PC-3 (cell line): ENCODE data around the gene SLC41A3. TPM values are rescaled to one million over a fixed set of nuclear protein-coding genes. Genes with fewer than 3 reads are reported as not detected.
"Not testable (repeated sequence)": the region's sequence is repeated elsewhere in the genome, so short reads cannot be mapped to it uniquely, and the experiment has no call there.

ENCODE experiments used
- ATAC-seq: fragments of 200-7000 bp; cut with Tn5 transposase; 2 replicates; pipeline ENCODE4 v1.9.1; 2020; ENCODE audit warnings: mild to moderate bottlenecking, moderate library complexity
- BruUV-seq: library from RNA; stranded (reverse); fragments of 400-500 nt; replicated peaks from 2 replicates; lab custom pipeline; 2021; lab: Mats Ljungman, UMichigan
- CTCF ChIA-PET: fragments of 300-600 bp; sonication (Branson Sonifier 250); formaldehyde crosslinking; loops from one replicate; lab custom pipeline; 2022; ENCODE audit warnings: antibody characterized with exemption; lab: Charles Lee
- POLR2A ChIA-PET: fragments of 300-600 bp; sonication (Branson Sonifier 250); formaldehyde crosslinking; loops from one replicate; lab custom pipeline; 2022; ENCODE audit warnings: antibody characterized with exemption; ENCODE audit not compliant: unreplicated experiment; lab: Charles Lee
- DNase-seq: peaks from one replicate; pipeline ENCODE4 v3.0.0-alpha.2; 2015
- H2AFZ ChIP-seq: fragments of 300-600 bp; sonication (generic); 2 replicates; pipeline ENCODE4 v1.6.0; 2016; ENCODE audit warnings: antibody characterized with exemption, low read length
- H3F3A ChIP-seq: fragments of 300-600 bp; sonication (generic); one replicate; pipeline ENCODE4 v1.6.0; 2017; ENCODE audit warnings: antibody characterized with exemption, low read length, control low read depth, mild to moderate bottlenecking; ENCODE audit not compliant: unreplicated experiment
- H3K27ac ChIP-seq: fragments of 300-600 bp; sonication (generic); 2 replicates; pipeline ENCODE4 v1.5.1; 2016; ENCODE audit warnings: mild to moderate bottlenecking, low read length
- H3K27me3 ChIP-seq: fragments of 300-600 bp; sonication (generic); 2 replicates; pipeline ENCODE4 v1.6.1; 2016; ENCODE audit warnings: low read length, mixed read lengths
- H3K36me3 ChIP-seq: fragments of 300-600 bp; sonication (generic); 2 replicates; pipeline ENCODE4 v1.6.1; 2016; ENCODE audit warnings: low read depth, mixed run types, low read length, mixed read lengths
- H3K4me1 ChIP-seq: fragments of 300-600 bp; sonication (generic); 2 replicates; pipeline ENCODE4 v1.5.1; 2016; ENCODE audit warnings: low read length; ENCODE audit not compliant: insufficient read depth
- H3K4me2 ChIP-seq: fragments of 300-600 bp; sonication (generic); 2 replicates; pipeline ENCODE4 v1.6.0; 2016; ENCODE audit warnings: low read length
- H3K4me3 ChIP-seq: fragments of 300-600 bp; sonication (generic); 2 replicates; pipeline ENCODE4 v1.5.1; 2016; ENCODE audit warnings: mild to moderate bottlenecking, low read length, mixed read lengths
- H3K79me2 ChIP-seq: fragments of 300-600 bp; sonication (generic); 2 replicates; pipeline ENCODE4 v1.6.1; 2017; ENCODE audit warnings: low read length, mixed read lengths
- H3K9ac ChIP-seq: fragments of 300-600 bp; sonication (generic); 2 replicates; pipeline ENCODE4 v1.6.0; 2016; ENCODE audit warnings: mild to moderate bottlenecking, low read length
- H3K9me2 ChIP-seq: fragments of 300-600 bp; sonication (generic); replicated peaks from 2 replicates; pipeline ENCODE4 v1.6.1; 2016; ENCODE audit warnings: mixed run types, low read length, mixed read lengths
- H3K9me3 ChIP-seq: fragments of 300-600 bp; sonication (generic); 2 replicates; pipeline ENCODE4 v1.6.1; 2016; ENCODE audit warnings: low read length, mixed read lengths
- H4K20me1 ChIP-seq: fragments of 300-600 bp; sonication (generic); 2 replicates; pipeline ENCODE4 v1.6.1; 2016; ENCODE audit warnings: low read length, mixed read lengths
- EZH2 ChIP-seq: fragments of 300-600 bp; sonication (generic); IDR thresholded peaks from one replicate; pipeline ENCODE4 v1.6.1; 2017; ENCODE audit warnings: antibody characterized with exemption, mild to moderate bottlenecking, low read length; ENCODE audit not compliant: unreplicated experiment
- EZH2phosphoT487 ChIP-seq: fragments of 300-600 bp; sonication (generic); IDR thresholded peaks from 2 replicates; pipeline ENCODE4 v1.6.1; 2018; ENCODE audit warnings: mild to moderate bottlenecking, antibody characterized with exemption, low read length, borderline replicate concordance
- intact Hi-C: fragments of 100-400 bp; cut with micrococcal nuclease; formaldehyde crosslinking; loops from 2 replicates; pipeline ENCODE4 v1.9.0; 2023
- total RNA-seq: library from RNA; depleted of rRNA; stranded (reverse); fragments of >200 nt; gene quantifications from 2 replicates; pipeline ENCODE4 v1.2.3, GENCODE V29; 2014
- TF ChIP-seq, protein P1 (sequence below): fragments of 300-600 bp; sonication (generic); conservative IDR thresholded peaks from 2 replicates; pipeline ENCODE4 v1.5.1; 2017; ENCODE audit warnings: antibody characterized with exemption, low read depth, mild to moderate bottlenecking, low read length

SLC41A3 gene
- total RNA-seq, 1 experiment from 2014 or later: 29.8 TPM

DNA sequence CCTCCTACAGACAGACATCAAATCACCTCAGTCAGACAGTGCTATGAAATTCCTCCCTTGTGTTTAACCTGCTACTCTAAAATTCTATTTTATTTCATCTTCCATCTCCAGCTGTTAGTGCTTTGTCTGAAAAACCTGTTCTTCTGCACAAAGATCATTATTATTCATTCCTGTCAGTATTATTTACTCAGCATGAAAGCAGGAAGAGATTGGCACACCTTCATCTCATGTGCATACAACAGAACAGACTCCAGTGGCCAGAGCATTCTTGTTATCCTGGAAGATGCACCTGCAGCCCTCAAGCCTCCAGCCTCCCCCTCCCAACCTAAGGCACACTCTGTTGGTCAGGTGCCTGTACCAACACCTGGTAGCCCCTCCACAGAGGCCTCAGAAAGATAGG lies 116.8 kb downstream of the SLC41A3 start:
- intact Hi-C loops: no loop called here
- Histone ChIP-seq H2AFZ (no peak overlapping the region), H3K9me3 (no peaks in the 10 kb centered on the region), H3K36me3 (no peaks in the 10 kb centered on the region), H3K4me3 (no peak overlapping the region), H3K27ac (no peak overlapping the region), H3F3A (no peaks in the 10 kb centered on the region), H3K79me2 (no peaks in the 10 kb centered on the region), H3K9ac (no peak overlapping the region), H3K4me1 (0 out of 2 replicates have a peak, but pooled peaks cover 5% of the 10 kb centered on the region), H4K20me1 (no peaks in the 10 kb centered on the region), H3K4me2 (no peak overlapping the region), H3K27me3 (peaks cover 4% of the 10 kb centered on the region), H3K9me2 (no peaks in the 10 kb centered on the region)
- no TSS peak for BruUV-seq
- TF ChIP-seq EZH2phosphoT487 (no peak), EZH2 (no peak)
- TF ChIP-seq, protein P1, sequence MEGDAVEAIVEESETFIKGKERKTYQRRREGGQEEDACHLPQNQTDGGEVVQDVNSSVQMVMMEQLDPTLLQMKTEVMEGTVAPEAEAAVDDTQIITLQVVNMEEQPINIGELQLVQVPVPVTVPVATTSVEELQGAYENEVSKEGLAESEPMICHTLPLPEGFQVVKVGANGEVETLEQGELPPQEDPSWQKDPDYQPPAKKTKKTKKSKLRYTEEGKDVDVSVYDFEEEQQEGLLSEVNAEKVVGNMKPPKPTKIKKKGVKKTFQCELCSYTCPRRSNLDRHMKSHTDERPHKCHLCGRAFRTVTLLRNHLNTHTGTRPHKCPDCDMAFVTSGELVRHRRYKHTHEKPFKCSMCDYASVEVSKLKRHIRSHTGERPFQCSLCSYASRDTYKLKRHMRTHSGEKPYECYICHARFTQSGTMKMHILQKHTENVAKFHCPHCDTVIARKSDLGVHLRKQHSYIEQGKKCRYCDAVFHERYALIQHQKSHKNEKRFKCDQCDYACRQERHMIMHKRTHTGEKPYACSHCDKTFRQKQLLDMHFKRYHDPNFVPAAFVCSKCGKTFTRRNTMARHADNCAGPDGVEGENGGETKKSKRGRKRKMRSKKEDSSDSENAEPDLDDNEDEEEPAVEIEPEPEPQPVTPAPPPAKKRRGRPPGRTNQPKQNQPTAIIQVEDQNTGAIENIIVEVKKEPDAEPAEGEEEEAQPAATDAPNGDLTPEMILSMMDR: no peak
- peak; percentile 50 for DNase-seq
- CTCF ChIA-PET: no interaction called here
- POLR2A ChIA-PET: no interaction called here
- ATAC-seq: peak; percentile 57

DNA sequence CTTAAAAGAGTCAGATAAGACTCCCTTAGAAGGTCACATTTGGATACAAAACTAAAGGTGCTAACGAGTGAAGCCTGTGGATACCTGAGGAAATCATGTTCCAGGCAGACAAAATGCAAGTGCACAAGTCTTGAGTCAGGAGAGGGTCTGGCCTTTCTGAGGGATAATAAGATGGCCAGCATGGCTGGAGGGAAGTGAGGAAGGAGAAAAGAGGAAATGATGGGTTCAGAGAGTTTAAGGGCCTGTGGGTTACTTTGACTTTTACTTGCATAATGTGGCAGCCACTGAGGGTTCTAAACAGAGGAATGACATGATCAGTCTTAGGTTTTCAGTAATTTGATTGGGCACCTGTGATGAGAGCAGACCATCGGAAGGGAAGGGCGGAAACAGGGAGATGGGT lies 118.4 kb downstream of the SLC41A3 start:
- POLR2A ChIA-PET: no interaction called here

DNA sequence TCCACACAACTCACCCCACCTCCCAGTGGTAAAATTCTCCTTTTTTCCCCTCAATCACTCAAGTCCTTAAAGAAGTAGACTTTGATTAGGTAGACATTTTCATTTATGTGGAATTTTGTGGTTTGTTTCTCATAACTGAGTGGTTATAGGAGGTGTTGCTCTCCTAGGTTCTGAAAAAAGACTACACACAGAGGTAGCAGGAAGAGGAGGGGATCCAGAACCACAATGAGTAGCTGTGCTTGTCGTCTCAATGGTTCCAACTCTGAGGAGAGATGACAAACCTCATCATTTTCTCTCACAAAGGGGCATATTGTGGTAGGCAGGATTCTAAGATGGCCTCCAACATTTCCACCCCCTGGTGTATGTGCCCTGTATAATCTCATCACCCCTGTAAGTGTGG lies 120.1 kb downstream of the SLC41A3 start:
- DNase-seq, H4K20me1 ChIP-seq, H3K27ac ChIP-seq, intact Hi-C loops, H3K36me3 ChIP-seq, POLR2A ChIA-PET, H3K79me2 ChIP-seq, ATAC-seq, H3K27me3 ChIP-seq, H3F3A ChIP-seq, H3K4me1 ChIP-seq, H3K9me3 ChIP-seq, CTCF ChIA-PET, H3K9ac ChIP-seq, H2AFZ ChIP-seq, H3K4me2 ChIP-seq, BruUV-seq, H3K4me3 ChIP-seq, H3K9me2 ChIP-seq: not testable (repeated sequence)

More for the DNA sequence above, 118.4 kb downstream of the SLC41A3 start:
- Histone ChIP-seq H3K27me3 (no peaks in the 10 kb centered on the region; the same call in 1 of the 2 replicates), H3K27ac (no peak overlapping the region), H3K79me2 (no peaks in the 10 kb centered on the region), H3K9me3 (no peaks in the 10 kb centered on the region), H3K36me3 (no peaks in the 10 kb centered on the region), H3K4me2 (no peak overlapping the region), H2AFZ (no peak overlapping the region), H3K4me1 (0 out of 2 replicates have a peak, but pooled peaks cover 5% of the 10 kb centered on the region), H3K4me3 (no peak overlapping the region), H4K20me1 (no peaks in the 10 kb centered on the region), H3K9ac (no peak overlapping the region), H3K9me2 (no peaks in the 10 kb centered on the region), H3F3A (no peaks in the 10 kb centered on the region)
- intact Hi-C loops: no loop called here
- CTCF ChIA-PET: no interaction called here
- no TSS peak for BruUV-seq
- DNase-seq (no peak), ATAC-seq (no peak)
- TF ChIP-seq EZH2phosphoT487: no peak
- no peak for TF ChIP-seq EZH2
- TF ChIP-seq, protein P1: no peak
